Measurements from ENCODE around the gene ESYT2. TPM values are rescaled to one million over a fixed set of nuclear protein-coding genes. Genes with fewer than 3 reads are reported as not detected.

Gene ESYT2
- total RNA-seq, 1 donor from 2014 or later, result 53.1 TPM

DNA sequence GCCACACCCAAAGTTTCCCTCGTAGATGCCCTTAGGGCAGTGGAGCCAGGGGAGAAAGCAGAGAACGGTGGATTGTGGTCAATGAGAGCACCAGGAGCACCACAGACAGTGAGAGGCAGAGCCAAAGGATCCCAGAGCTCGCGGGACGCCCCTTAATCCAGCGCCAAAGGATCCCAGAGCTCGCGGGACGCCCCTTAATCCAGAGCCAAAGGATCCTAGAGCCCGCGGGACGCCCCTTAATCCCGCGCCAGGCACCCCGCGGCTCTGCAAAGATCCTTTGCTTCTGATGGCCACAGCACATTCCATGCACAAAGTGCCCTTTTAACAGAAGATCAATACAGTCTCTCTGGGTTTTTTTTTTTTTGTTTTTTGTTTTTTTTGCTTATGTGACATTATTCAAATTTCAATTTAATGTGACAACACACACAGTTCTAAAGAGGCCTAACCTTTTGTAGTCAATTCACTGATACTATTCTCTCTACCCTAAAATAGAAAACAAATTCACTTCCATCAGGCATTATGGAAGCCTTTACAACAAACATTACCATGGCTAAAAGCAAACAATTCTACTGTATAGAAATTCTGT, 71.8 kb downstream of the ESYT2 start:
- Histone ChIP-seq H3K36me3 (ENCODE audit: control insufficient read depth, insufficient read depth, low read length) (peaks cover 1% of the 10 kb centered on the region), H3K4me3 (ENCODE audit: low read depth, low read length) (no peak overlapping the region), H3K27me3 (ENCODE audit: control insufficient read depth, insufficient read depth, low read length) (no peaks in the 10 kb centered on the region)
- TF ChIP-seq, protein P1, sequence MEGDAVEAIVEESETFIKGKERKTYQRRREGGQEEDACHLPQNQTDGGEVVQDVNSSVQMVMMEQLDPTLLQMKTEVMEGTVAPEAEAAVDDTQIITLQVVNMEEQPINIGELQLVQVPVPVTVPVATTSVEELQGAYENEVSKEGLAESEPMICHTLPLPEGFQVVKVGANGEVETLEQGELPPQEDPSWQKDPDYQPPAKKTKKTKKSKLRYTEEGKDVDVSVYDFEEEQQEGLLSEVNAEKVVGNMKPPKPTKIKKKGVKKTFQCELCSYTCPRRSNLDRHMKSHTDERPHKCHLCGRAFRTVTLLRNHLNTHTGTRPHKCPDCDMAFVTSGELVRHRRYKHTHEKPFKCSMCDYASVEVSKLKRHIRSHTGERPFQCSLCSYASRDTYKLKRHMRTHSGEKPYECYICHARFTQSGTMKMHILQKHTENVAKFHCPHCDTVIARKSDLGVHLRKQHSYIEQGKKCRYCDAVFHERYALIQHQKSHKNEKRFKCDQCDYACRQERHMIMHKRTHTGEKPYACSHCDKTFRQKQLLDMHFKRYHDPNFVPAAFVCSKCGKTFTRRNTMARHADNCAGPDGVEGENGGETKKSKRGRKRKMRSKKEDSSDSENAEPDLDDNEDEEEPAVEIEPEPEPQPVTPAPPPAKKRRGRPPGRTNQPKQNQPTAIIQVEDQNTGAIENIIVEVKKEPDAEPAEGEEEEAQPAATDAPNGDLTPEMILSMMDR (IDR thresholded peaks at IDR 0.05; ENCODE audit: insufficient read depth, low read length, poor library complexity, severe bottlenecking), result no peak
- no peak for DNase-seq (ENCODE audit: low read depth)

DNA sequence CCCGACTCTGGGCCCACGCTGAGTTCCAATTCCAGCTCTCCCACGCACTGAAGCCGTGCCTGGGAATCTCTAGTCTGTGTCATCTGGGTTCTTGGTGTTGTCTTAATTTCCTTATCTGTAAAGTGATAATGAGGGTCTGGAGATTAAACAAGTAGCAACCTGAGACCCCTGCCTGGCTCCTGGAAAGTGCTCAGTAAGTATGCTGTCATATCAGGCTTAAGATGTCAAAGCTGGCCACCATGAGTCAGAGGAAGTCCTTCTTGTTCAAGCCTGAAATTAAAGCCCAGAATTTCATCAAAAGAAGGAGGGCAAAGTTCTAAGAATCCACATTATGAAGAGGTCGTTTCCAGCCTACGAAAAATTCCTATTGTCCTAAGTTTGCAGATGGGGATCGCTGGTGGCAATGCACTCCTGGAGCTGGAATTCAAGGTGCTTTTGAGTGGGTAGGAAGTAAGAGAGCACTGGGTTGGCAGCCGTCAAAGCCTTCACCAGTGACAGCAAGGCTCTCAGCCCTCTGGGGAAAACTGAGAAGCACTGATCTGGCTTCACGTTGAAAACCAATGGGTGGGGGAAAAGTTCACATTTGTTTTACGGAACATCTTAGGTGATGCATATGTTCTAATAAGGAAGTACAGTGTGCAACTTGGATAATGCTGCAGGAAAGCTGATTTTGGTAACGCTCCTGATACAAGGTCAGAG, 74.4 kb downstream of the ESYT2 start:
- no peak for DNase-seq (ENCODE audit: low read depth)
- no peak overlapping the region for H3K4me3 ChIP-seq (ENCODE audit: low read depth, low read length)
- peaks cover 1% of the 10 kb centered on the region for H3K36me3 ChIP-seq (ENCODE audit: control insufficient read depth, insufficient read depth, low read length)
- TF ChIP-seq, protein P1 (IDR thresholded peaks at IDR 0.05; ENCODE audit: insufficient read depth, low read length, poor library complexity, severe bottlenecking), result no peak
- H3K27me3 ChIP-seq (ENCODE audit: control insufficient read depth, insufficient read depth, low read length), result no peaks in the 10 kb centered on the region

DNA sequence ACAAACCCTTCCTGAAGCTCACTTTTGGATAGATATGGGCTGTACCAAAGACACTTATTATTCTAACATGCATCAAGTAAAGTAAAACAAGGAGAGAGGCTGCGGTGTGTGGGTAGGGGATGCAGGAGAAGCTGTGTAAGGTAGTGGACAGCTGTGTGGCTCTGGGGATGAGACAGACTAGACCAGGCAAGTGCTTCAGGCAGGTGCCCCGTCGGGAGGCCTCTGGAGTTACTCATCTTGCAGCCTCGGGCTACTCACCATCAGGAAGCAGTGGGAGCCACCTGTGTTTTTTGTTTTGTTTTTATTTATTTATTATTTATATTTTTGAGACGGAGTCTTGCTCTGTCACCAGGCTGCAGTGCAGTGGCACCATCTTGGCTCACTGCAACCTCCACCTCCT, 75.4 kb downstream of the ESYT2 start:
- TF ChIP-seq, protein P1 (IDR thresholded peaks at IDR 0.05; ENCODE audit: insufficient read depth, low read length, poor library complexity, severe bottlenecking), result no peak
- Histone ChIP-seq H3K4me3 (ENCODE audit: low read depth, low read length) (no peak overlapping the region), H3K27me3 (ENCODE audit: control insufficient read depth, insufficient read depth, low read length) (no peaks in the 10 kb centered on the region), H3K36me3 (ENCODE audit: control insufficient read depth, insufficient read depth, low read length) (peaks cover 1% of the 10 kb centered on the region)
- no peak for DNase-seq (ENCODE audit: low read depth)

DNA sequence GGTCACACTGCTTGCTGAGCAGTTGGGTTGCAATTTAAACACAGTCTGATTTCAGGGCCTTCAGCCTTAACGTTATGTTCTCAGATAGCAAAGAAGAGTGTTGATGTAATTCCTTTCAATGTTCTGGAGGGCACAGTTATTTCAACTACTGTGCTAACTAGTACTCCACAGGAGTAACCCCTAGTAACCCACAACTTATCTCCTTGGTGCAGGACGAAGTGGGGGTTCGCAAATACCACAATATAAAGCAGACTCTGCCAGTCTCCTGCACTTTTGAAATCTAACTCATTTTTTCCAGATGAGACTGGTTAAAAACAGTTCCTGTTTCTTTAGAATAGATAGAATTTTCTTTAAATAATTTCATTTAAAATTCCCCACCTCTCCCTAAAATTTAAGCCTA, 77.6 kb downstream of the ESYT2 start:
- TF ChIP-seq, protein P1 (IDR thresholded peaks at IDR 0.05; ENCODE audit: insufficient read depth, low read length, poor library complexity, severe bottlenecking), result no peak
- no peaks in the 10 kb centered on the region for H3K27me3 ChIP-seq (ENCODE audit: control insufficient read depth, insufficient read depth, low read length)
- DNase-seq (ENCODE audit: low read depth), result no peak
- H3K36me3 ChIP-seq (ENCODE audit: control insufficient read depth, insufficient read depth, low read length), result peaks cover 1% of the 10 kb centered on the region
- H3K4me3 ChIP-seq (ENCODE audit: low read depth, low read length), result no peak overlapping the region

DNA sequence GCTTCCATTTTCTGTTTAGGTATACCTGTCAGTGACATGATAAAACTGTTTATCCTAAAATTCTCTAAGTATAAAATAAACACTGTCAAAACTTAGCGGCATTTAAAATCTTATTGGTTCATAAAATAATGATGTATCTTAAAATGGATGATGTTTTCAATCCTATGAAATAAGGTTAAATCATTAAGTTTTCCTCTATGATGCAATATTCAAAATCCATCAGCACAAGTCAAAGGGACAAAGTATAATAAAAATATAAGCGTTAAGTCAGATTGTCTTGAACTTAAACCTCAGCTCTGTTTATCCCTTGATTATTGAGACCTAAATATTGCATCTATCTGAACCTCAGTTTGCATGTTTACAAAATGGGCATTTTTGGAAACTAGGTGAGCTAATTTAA, 78.1 kb downstream of the ESYT2 start:
- no peak for DNase-seq (ENCODE audit: low read depth)
- TF ChIP-seq, protein P1 (IDR thresholded peaks at IDR 0.05; ENCODE audit: insufficient read depth, low read length, poor library complexity, severe bottlenecking), result no peak
- no peak overlapping the region for H3K4me3 ChIP-seq (ENCODE audit: low read depth, low read length)
- H3K36me3 ChIP-seq (ENCODE audit: control insufficient read depth, insufficient read depth, low read length), result peaks cover 1% of the 10 kb centered on the region
- no peaks in the 10 kb centered on the region for H3K27me3 ChIP-seq (ENCODE audit: control insufficient read depth, insufficient read depth, low read length)

DNA sequence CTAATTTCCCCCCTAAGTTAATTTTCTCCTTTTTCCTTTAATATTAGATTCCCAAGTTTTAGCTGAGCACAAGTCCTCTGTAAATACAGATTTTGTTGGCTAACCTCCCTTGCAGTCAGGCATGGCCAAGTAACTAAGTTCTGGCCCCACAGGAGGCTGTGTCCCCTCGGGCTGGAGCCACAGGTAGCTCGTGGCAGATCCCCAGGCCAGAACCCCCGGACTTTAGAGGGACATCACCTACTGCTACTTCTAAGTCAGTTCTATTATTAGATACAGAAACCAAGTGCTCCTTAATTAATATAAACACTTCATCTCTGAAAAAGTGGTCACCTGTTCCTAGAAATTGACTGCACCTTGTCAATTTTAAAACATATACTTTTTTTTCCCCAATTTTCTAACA, 78.6 kb downstream of the ESYT2 start:
- Histone ChIP-seq H3K4me3 (ENCODE audit: low read depth, low read length) (no peak overlapping the region), H3K36me3 (ENCODE audit: control insufficient read depth, insufficient read depth, low read length) (peaks cover 1% of the 10 kb centered on the region), H3K27me3 (ENCODE audit: control insufficient read depth, insufficient read depth, low read length) (no peaks in the 10 kb centered on the region)
- no peak for DNase-seq (ENCODE audit: low read depth)
- TF ChIP-seq, protein P1 (IDR thresholded peaks at IDR 0.05; ENCODE audit: insufficient read depth, low read length, poor library complexity, severe bottlenecking), result no peak
